Gastrocnemius medialis (tissue), 4 donors: ENCODE data around the gene ARMC7. TPM values are rescaled to one million over a fixed set of nuclear protein-coding genes. Genes with fewer than 3 reads are reported as not detected.

ENCODE experiments used
- ATAC-seq, 2 donors: fragments of 150-250 bp; one replicate each; pipeline ENCODE4 v1.9.1; 2016
- DNase-seq, 2 donors: peaks; one replicate each; pipeline ENCODE4 v3.0.0-alpha.2; 2019
- H3K27ac ChIP-seq, 4 donors: fragments of 200-600 bp; sonication (generic); 1 replicate in 1 of 4; 2 replicates in 3 of 4; pipeline ENCODE4 v1.5.1; 2016 to 2018; ENCODE audit warnings: mild to moderate bottlenecking in 2 of 4, moderate library complexity in 1 of 4
- H3K27me3 ChIP-seq, 3 donors: fragments of 200-600 bp; sonication (generic) in 2 of 3; 1 replicate in 1 of 3; 2 replicates in 2 of 3; pipeline versions ENCODE4 v1.5.1 to v1.6.0; 2016 to 2019; ENCODE audit warnings: mild to moderate bottlenecking in 1 of 3, moderate library complexity in 1 of 3
- H3K36me3 ChIP-seq, 2 donors: fragments of 200-600 bp; sonication (generic) in 1 of 2; one replicate each; pipeline ENCODE4 v1.5.1; 2017 to 2018
- H3K4me1 ChIP-seq, 2 donors: fragments of 200-600 bp; sonication (generic) in 1 of 2; one replicate each; pipeline ENCODE4 v1.5.1; 2016 to 2017; ENCODE audit warnings: mild to moderate bottlenecking in 2 of 2
- H3K4me3 ChIP-seq, 4 donors: fragments of 200-600 bp; sonication (generic) in 3 of 4; 1 replicate in 1 of 4; 2 replicates in 3 of 4; pipeline ENCODE4 v1.5.1; 2016 to 2019; ENCODE audit warnings: mild to moderate bottlenecking in 2 of 4
- H3K9me3 ChIP-seq, 3 donors: fragments of 200-600 bp; sonication (generic) in 2 of 3; 1 replicate in 1 of 3; 2 replicates in 2 of 3; pipeline ENCODE4 v1.5.1; 2016 to 2019
- POLR2A ChIP-seq, 2 donors: fragments of 450-650 bp; IDR thresholded peaks; one replicate each; pipeline ENCODE4 v1.6.1; 2017; ENCODE audit warnings: antibody characterized with exemption in 2 of 2, mild to moderate bottlenecking in 2 of 2, moderate library complexity in 2 of 2
- in situ Hi-C, 4 donors: fragments of 200-750 bp; cut with MboI; loops; one replicate each; pipeline versions ENCODE4 v1.15.0 to v1.8.0; 2017; ENCODE audit warnings: low sequenced_read_pairs in 4 of 4
- intact Hi-C: fragments of 100-400 bp; cut with DNase I; formaldehyde crosslinking; loops from one replicate; pipeline ENCODE4 v1.15.1; 2023; ENCODE audit warnings: low total_unique reads
- total RNA-seq, 4 donors: library from RNA; depleted of rRNA; stranded (reverse); fragments of >200 nt; gene quantifications; one replicate each; pipeline versions ENCODE4 v1.1.0 to v1.2.3, GENCODE V29; 2016
- TF ChIP-seq, protein P1 (sequence below), 5 experiments: fragments of 450-650 bp in 3 of 5; fragments of 200-600 bp in 2 of 5; sonication (generic) in 2 of 5; IDR thresholded peaks in 4 of 5; conservative IDR thresholded peaks in 1 of 5; 1 replicate in 4 of 5; 2 replicates in 1 of 5; pipeline ENCODE4 v1.5.1; 2016 to 2019; ENCODE audit warnings: antibody characterized with exemption in 5 of 5, mild to moderate bottlenecking in 3 of 5, moderate library complexity in 3 of 5

Gene ARMC7
- total RNA-seq, 4 donors from 2014 or later, result 2.0 to 4.4 (median 3.0) TPM

GRCh38 chr17:75128694-75129505 is 19.1 kb downstream of the ARMC7 start:
- no peak for TF ChIP-seq POLR2A (IDR thresholded peaks at IDR 0.05)
- TF ChIP-seq, protein P1, sequence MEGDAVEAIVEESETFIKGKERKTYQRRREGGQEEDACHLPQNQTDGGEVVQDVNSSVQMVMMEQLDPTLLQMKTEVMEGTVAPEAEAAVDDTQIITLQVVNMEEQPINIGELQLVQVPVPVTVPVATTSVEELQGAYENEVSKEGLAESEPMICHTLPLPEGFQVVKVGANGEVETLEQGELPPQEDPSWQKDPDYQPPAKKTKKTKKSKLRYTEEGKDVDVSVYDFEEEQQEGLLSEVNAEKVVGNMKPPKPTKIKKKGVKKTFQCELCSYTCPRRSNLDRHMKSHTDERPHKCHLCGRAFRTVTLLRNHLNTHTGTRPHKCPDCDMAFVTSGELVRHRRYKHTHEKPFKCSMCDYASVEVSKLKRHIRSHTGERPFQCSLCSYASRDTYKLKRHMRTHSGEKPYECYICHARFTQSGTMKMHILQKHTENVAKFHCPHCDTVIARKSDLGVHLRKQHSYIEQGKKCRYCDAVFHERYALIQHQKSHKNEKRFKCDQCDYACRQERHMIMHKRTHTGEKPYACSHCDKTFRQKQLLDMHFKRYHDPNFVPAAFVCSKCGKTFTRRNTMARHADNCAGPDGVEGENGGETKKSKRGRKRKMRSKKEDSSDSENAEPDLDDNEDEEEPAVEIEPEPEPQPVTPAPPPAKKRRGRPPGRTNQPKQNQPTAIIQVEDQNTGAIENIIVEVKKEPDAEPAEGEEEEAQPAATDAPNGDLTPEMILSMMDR (IDR thresholded peaks at IDR 0.05 in 4 of 5, conservative IDR thresholded peaks at IDR 0.05 in 1 of 5), result no peak
- intact Hi-C loops (no loop called here), in situ Hi-C loops (loop anchor here in 1 of 4 donors (10.0 kb wide), 1 partner anchor 46 kb away; no protein-coding TSS in a partner anchor)
- DNase-seq, result no peak
- ATAC-seq, result no peak
- H3K9me3 ChIP-seq, result no peaks in the 10 kb centered on the region
- no peak overlapping the region for H3K27ac ChIP-seq
- H3K36me3 ChIP-seq, result peaks cover 0 to 9% of the 10 kb centered on the region in 2 donors
- H3K4me3 ChIP-seq, result no peak overlapping the region
- no peaks in the 10 kb centered on the region for H3K27me3 ChIP-seq
- H3K4me1 ChIP-seq, result peaks cover 0 to 12% of the 10 kb centered on the region in 2 donors

GRCh38 chr17:75129576-75129975 is 19.8 kb downstream of the ARMC7 start:
- ATAC-seq, result no peak
- H3K9me3 ChIP-seq, result no peaks in the 10 kb centered on the region
- peaks cover 0 to 9% of the 10 kb centered on the region in 2 donors for H3K36me3 ChIP-seq
- TF ChIP-seq, protein P1 (IDR thresholded peaks at IDR 0.05 in 4 of 5, conservative IDR thresholded peaks at IDR 0.05 in 1 of 5), result no peak
- no peak for TF ChIP-seq POLR2A (IDR thresholded peaks at IDR 0.05)
- no peak overlapping the region for H3K27ac ChIP-seq
- in situ Hi-C loops (loop anchor here in 1 of 4 donors (10.0 kb wide), 1 partner anchor 45 kb away; no protein-coding TSS in a partner anchor), intact Hi-C loops (no loop called here)
- H3K27me3 ChIP-seq, result no peaks in the 10 kb centered on the region
- no peak for DNase-seq
- H3K4me3 ChIP-seq, result no peak overlapping the region
- H3K4me1 ChIP-seq, result peaks cover 0 to 12% of the 10 kb centered on the region in 2 donors

- H3K9me3 ChIP-seq, result no peaks in the 10 kb centered on the region
- in situ Hi-C loops, result no loop called here
Observed at GRCh38 chr17:75130059-75130631, 20.4 kb downstream of the ARMC7 start.

DNA sequence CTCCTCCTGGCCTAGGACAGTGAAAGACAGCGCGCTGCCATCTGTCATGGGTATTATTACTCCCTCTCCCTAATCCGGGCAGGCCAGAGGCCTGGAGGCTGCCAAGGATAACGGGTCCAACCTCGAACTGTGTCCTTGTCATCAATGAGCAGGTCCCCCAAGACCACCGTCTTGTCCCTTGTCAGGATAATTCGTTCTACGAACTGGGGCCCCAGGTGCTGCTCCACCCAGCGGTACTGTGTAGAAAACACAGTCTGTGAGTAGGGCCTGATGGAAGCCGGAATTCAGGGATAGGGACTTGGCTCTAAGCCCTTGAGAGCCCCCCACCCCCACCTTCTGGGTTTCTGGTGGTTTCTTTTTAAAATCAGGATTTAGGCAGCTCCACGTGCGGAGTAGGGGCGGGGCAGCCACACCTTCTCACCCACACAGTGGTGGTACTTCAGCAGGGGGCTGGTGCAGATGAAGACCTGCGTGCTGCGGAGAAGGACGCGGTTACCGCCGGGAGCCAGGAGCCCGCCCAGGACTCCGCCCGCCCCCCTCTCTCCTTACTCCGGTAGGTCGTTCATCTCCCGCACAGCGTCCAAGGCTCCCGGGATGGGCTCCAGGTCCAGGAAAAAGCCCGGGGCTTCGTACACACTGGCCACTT is 21.0 kb downstream of the ARMC7 start:
- H3K27ac ChIP-seq, result peak overlapping the region; percentile 86 to 96 (median 90)
- H3K27me3 ChIP-seq, result no peaks in the 10 kb centered on the region
- no peak for DNase-seq
- H3K4me3 ChIP-seq, result peak overlapping the region; percentile 78 to 92 (median 90)
- in situ Hi-C loops (no loop called here), intact Hi-C loops (loop anchor here (1.0 to 5.0 kb wide), 4 partner anchors 16 to 70 kb away; partner anchors contain the start of genes JPT1 and SUMO2)
- H3K9me3 ChIP-seq, result no peaks in the 10 kb centered on the region
- H3K36me3 ChIP-seq, result peaks cover 0 to 9% of the 10 kb centered on the region in 2 donors
- H3K4me1 ChIP-seq, result peaks cover 0 to 12% of the 10 kb centered on the region in 2 donors
- ATAC-seq, result peak; percentile 53 to 61
- TF ChIP-seq, protein P1 (IDR thresholded peaks at IDR 0.05 in 4 of 5, conservative IDR thresholded peaks at IDR 0.05 in 1 of 5), result no peak
- no peak for TF ChIP-seq POLR2A (IDR thresholded peaks at IDR 0.05)

More at GRCh38 chr17:75130059-75130631, 20.4 kb downstream of the ARMC7 start:
- peak overlapping the region in 3 of 4 donors; percentile 78 to 92 (median 88) for H3K4me3 ChIP-seq
- peak overlapping the region; percentile 86 to 96 (median 90) for H3K27ac ChIP-seq
- H3K36me3 ChIP-seq, result peaks cover 0 to 9% of the 10 kb centered on the region in 2 donors
- peaks cover 0 to 12% of the 10 kb centered on the region in 2 donors for H3K4me1 ChIP-seq
- intact Hi-C loops, result loop anchor here (2.0 to 5.0 kb wide), 2 partner anchors 25 to 52 kb away; partner anchors contain the start of genes JPT1 and SUMO2
- H3K27me3 ChIP-seq, result no peaks in the 10 kb centered on the region
- ATAC-seq (no peak), DNase-seq (no peak)
- TF ChIP-seq, protein P1 (IDR thresholded peaks at IDR 0.05 in 4 of 5, conservative IDR thresholded peaks at IDR 0.05 in 1 of 5), result no peak
- no peak for TF ChIP-seq POLR2A (IDR thresholded peaks at IDR 0.05)
